Panc1 (cell line): ENCODE measurements around the gene DIRAS3. TPM values are rescaled to one million over a fixed set of nuclear protein-coding genes. Genes with fewer than 3 reads are reported as not detected.

Experiments used
- ATAC-seq: fragments of 200-7000 bp; cut with Tn5 transposase; 2 replicates; pipeline ENCODE4 v1.9.1; 2020; ENCODE audit warnings: mild to moderate bottlenecking, moderate library complexity
- Bru-seq: library from RNA; stranded (reverse); fragments of 400-500 nt; gene quantifications from one replicate; lab custom pipeline; 2021; lab: Mats Ljungman, UMichigan
- BruChase-seq, 2 experiments: library from RNA; stranded (reverse); fragments of 400-500 nt; gene quantifications; one replicate each; lab custom pipeline; 2021; lab: Mats Ljungman, UMichigan
- BruUV-seq: library from RNA; stranded (reverse); fragments of 400-500 nt; replicated peaks from 2 replicates; lab custom pipeline; 2021; lab: Mats Ljungman, UMichigan
- CTCF ChIA-PET: fragments of 300-600 bp; sonication (Branson Sonifier 250); formaldehyde crosslinking; loops from one replicate; lab custom pipeline; 2022; ENCODE audit warnings: antibody characterized with exemption; lab: Charles Lee
- POLR2A ChIA-PET: fragments of 300-600 bp; sonication (Branson Sonifier 250); formaldehyde crosslinking; loops from one replicate; lab custom pipeline; 2022; ENCODE audit warnings: antibody characterized with exemption; lab: Charles Lee
- DNase-seq: peaks from one replicate; pipeline ENCODE4 v3.0.0-alpha.2; 2010; ENCODE audit warnings: low read depth, low spot score
- H3K27ac ChIP-seq: 2 replicates; pipeline ENCODE4 v1.5.1; 2011; ENCODE audit warnings: mild to moderate bottlenecking, low read length, inconsistent platforms
- H3K27me3 ChIP-seq: fragments of 200-500 bp; sonication (Bioruptor generic); 2 replicates; pipeline ENCODE4 v1.6.0; 2014; ENCODE audit warnings: low read length, inconsistent platforms; ENCODE audit not compliant: control insufficient read depth, insufficient read depth
- H3K36me3 ChIP-seq: fragments of 200-500 bp; sonication (Bioruptor generic); 2 replicates; pipeline ENCODE4 v1.5.1; 2014; ENCODE audit warnings: inconsistent platforms, mild to moderate bottlenecking, low read length, moderate library complexity; ENCODE audit not compliant: control insufficient read depth, insufficient read depth
- H3K4me1 ChIP-seq: 2 replicates; pipeline ENCODE4 v1.5.1; 2011; ENCODE audit warnings: inconsistent platforms, mild to moderate bottlenecking, low read length, moderate library complexity; ENCODE audit not compliant: control insufficient read depth, insufficient read depth
- H3K4me3 ChIP-seq, 2 experiments: 2 replicates each; pipeline ENCODE4 v1.5.1; 2011 to 2012; ENCODE audit warnings: low read depth in 2 of 2, low read length in 2 of 2, mild to moderate bottlenecking in 2 of 2, inconsistent platforms in 1 of 2, moderate library complexity in 1 of 2
- H3K9me3 ChIP-seq: fragments of 200-500 bp; sonication (Bioruptor generic); 2 replicates; pipeline ENCODE4 v1.5.1; 2014; ENCODE audit warnings: low read depth, mild to moderate bottlenecking, inconsistent platforms, low read length, moderate library complexity; ENCODE audit not compliant: control insufficient read depth, insufficient read depth
- CTCF ChIP-seq: fragments of 450-650 bp; IDR thresholded peaks from 2 replicates; pipeline ENCODE4 v1.5.1; 2017; ENCODE audit warnings: mild to moderate bottlenecking
- POLR2AphosphoS5 ChIP-seq: IDR thresholded peaks from 2 replicates; pipeline ENCODE4 v1.6.1; 2012; ENCODE audit warnings: mild to moderate bottlenecking, low read depth, low read length, moderate library complexity
- SIN3A ChIP-seq: IDR thresholded peaks from 2 replicates; pipeline ENCODE4 v1.6.1; 2012; ENCODE audit warnings: low read depth, mild to moderate bottlenecking, low read length, moderate library complexity, borderline replicate concordance; ENCODE audit not compliant: insufficient read depth
- TCF7L2 ChIP-seq: IDR thresholded peaks from 2 replicates; pipeline ENCODE4 v1.6.1; 2011; ENCODE audit warnings: mild to moderate bottlenecking, low read depth, low read length, inconsistent platforms
- in situ Hi-C: cut with HindIII; loops from 2 replicates; pipeline ENCODE4 v1.10.0; 2016; ENCODE audit warnings: low sequenced_read_pairs, low pct_unique_long_range_greater_than_20kb
- intact Hi-C: fragments of 100-400 bp; cut with micrococcal nuclease; formaldehyde crosslinking; loops from one replicate; pipeline ENCODE4 v1.10.0; 2022; ENCODE audit not compliant: unreplicated experiment
- long read RNA-seq: library from polyadenylated mRNA; unstranded; transcript quantifications from one replicate; pipeline ENCODE4 v2.0.0, GENCODE V29; 2021; ENCODE audit not compliant: unreplicated experiment
- polyA plus RNA-seq: library from polyadenylated mRNA; unstranded; fragments of >200 nt; gene quantifications from one replicate; pipeline ENCODE4 v1.2.1, GENCODE V29; 2012; ENCODE audit warnings: missing spikeins; ENCODE audit not compliant: insufficient read length
- total RNA-seq: library from RNA; stranded (reverse); gene quantifications from one replicate; pipeline ENCODE4 v1.2.1, GENCODE V29; 2021; ENCODE audit not compliant: unreplicated experiment
- TF ChIP-seq, protein P1 (sequence below), 2 experiments: IDR thresholded peaks; 2 replicates each; pipeline ENCODE4 v1.6.1; 2011 to 2012; ENCODE audit warnings: low read depth in 2 of 2, control low read depth in 1 of 2, low read length in 1 of 2, mild to moderate bottlenecking in 1 of 2, moderate library complexity in 1 of 2; ENCODE audit not compliant: insufficient read depth in 1 of 2

DIRAS3 gene, protein sequence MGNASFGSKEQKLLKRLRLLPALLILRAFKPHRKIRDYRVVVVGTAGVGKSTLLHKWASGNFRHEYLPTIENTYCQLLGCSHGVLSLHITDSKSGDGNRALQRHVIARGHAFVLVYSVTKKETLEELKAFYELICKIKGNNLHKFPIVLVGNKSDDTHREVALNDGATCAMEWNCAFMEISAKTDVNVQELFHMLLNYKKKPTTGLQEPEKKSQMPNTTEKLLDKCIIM
- total RNA-seq (not detected), Bru-seq, nascent RNA (not detected), BruChase-seq, experiment 1, labeled RNA remaining after a 2-hour chase (percentile 11 among the genes with signal in this experiment), BruChase-seq, experiment 2, labeled RNA remaining after a 6-hour chase (percentile 21 among the genes with signal in this experiment)
- not detected for polyA plus RNA-seq
- long read RNA-seq, result 0 reads

DNA sequence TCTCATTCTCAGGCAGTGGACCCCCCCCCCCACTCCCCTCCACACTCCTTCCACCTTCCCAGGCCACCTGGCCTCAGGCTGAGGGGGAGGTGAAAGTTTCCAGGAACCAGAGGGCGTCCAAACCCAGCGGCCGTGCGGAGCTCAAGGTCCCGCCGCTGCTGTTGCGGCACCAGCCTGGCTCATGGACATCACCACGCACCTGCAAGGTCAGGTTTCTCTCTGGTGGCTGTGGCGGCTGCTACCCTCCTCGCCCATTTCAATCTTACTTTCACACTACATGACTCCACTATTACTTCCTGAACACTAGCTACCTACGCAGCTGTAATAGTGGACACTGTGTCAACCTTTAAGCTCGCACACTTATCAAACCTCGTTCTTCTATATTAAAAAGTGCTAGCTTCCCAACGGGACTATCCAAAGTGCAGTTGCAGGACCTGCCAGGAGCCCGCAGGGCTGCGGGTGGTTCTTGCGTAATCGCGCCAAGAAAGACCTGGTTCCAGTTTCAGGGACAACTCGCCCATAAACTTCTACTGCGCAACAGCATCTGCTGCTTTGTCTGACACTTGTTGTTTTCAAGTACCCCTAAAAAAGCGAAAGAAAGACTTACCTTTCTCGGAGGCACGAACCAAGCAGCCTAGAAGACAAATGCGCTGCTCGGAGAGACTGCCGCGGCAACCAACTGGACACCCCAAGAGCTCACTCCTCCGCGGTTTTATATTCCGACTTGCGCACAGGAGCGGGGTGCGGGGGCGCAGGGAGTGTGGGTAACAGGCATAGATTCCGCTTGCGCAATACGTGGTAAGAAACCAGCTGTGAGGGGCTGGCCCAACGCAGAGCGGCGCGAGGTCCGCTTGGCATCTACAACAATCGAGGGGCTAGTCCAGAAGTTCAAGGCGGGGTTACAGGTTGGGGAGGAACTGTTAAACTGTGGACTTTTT lies at the start of gene DIRAS3:
Gene DIRAS3, minus strand, starts transcription at position 687 of the 938 bp plus-strand sequence. CDS start 3,330 bp downstream, outside the sequence.
- Histone ChIP-seq H3K36me3 (no peaks in the 10 kb centered on the region), H3K4me1 (no peaks in the 10 kb centered on the region), H3K9me3 (no peaks in the 10 kb centered on the region), H3K27ac (no peak within 1 kb of the TSS), H3K27me3 (no peaks in the 10 kb centered on the region), H3K4me3 (peak within 1 kb of the TSS in 1 of 2 experiments; percentile 13; a peak in 1 of 4 replicates)
- TF ChIP-seq CTCF (no peak), POLR2AphosphoS5 (no peak), SIN3A (no peak), TCF7L2 (no peak)
- TF ChIP-seq, protein P1, sequence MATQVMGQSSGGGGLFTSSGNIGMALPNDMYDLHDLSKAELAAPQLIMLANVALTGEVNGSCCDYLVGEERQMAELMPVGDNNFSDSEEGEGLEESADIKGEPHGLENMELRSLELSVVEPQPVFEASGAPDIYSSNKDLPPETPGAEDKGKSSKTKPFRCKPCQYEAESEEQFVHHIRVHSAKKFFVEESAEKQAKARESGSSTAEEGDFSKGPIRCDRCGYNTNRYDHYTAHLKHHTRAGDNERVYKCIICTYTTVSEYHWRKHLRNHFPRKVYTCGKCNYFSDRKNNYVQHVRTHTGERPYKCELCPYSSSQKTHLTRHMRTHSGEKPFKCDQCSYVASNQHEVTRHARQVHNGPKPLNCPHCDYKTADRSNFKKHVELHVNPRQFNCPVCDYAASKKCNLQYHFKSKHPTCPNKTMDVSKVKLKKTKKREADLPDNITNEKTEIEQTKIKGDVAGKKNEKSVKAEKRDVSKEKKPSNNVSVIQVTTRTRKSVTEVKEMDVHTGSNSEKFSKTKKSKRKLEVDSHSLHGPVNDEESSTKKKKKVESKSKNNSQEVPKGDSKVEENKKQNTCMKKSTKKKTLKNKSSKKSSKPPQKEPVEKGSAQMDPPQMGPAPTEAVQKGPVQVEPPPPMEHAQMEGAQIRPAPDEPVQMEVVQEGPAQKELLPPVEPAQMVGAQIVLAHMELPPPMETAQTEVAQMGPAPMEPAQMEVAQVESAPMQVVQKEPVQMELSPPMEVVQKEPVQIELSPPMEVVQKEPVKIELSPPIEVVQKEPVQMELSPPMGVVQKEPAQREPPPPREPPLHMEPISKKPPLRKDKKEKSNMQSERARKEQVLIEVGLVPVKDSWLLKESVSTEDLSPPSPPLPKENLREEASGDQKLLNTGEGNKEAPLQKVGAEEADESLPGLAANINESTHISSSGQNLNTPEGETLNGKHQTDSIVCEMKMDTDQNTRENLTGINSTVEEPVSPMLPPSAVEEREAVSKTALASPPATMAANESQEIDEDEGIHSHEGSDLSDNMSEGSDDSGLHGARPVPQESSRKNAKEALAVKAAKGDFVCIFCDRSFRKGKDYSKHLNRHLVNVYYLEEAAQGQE (IDR thresholded peaks at IDR 0.05; ENCODE audit: insufficient read depth in 1 of 2, low read depth in 2 of 2, low read length in 1 of 2), result no peak
- ChIA-PET POLR2A (interaction anchor here (0.6 kb wide), 1 partner anchor 263 kb away, joined by 3 read pairs; no protein-coding TSS in a partner anchor), CTCF (interaction anchor here (0.5 to 0.7 kb wide), 2 partner anchors 208 to 263 kb away, joined by 6 to 12 read pairs; no protein-coding TSS in a partner anchor)
- no TSS peak for BruUV-seq
- intact Hi-C loops (no loop called here), in situ Hi-C loops (no loop called here)
- ATAC-seq (no peak), DNase-seq (no peak)

DNA sequence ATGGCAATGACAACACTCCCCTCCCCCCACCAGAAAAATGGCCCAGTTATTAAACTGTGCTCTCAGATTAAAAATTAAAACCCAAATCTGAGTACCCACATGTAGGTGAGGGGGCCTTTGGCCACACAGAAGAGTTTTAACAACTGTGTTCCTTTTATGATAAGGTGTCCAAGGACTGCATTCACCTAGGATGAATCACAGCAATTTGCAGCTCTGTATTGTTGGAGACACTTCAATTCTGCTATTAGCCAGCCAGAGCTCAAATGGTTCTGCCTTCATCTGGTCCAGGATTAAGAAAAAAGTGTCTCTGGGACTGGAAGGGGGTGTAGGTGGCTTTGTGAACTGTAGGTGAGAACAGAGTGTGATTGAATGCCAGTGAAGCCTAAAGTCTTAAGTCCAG lies 43.3 kb upstream of the DIRAS3 start:
- no peaks in the 10 kb centered on the region for H3K36me3 ChIP-seq
- no peak overlapping the region for H3K4me3 ChIP-seq
- H3K9me3 ChIP-seq, result no peaks in the 10 kb centered on the region
- no peaks in the 10 kb centered on the region for H3K4me1 ChIP-seq
- DNase-seq, result no peak
- CTCF ChIA-PET, result interaction anchor here (0.6 kb wide), 1 partner anchor 13 kb away, joined by 8 read pairs; no protein-coding TSS in a partner anchor
- POLR2A ChIA-PET, result interaction anchor here (0.8 kb wide), 1 partner anchor 104 kb away, joined by 3 read pairs; no protein-coding TSS in a partner anchor
- ATAC-seq, result no peak
- no peak overlapping the region for H3K27ac ChIP-seq
- H3K27me3 ChIP-seq, result no peaks in the 10 kb centered on the region
- no TSS peak for BruUV-seq
- intact Hi-C loops, result no loop called here
- TF ChIP-seq SIN3A, result no peak
- no peak for TF ChIP-seq CTCF
- no peak for TF ChIP-seq POLR2AphosphoS5
- TF ChIP-seq, protein P1 (IDR thresholded peaks at IDR 0.05; ENCODE audit: insufficient read depth in 1 of 2, low read depth in 2 of 2, low read length in 1 of 2), result no peak
- no peak for TF ChIP-seq TCF7L2
- in situ Hi-C loops, result no loop called here
